DND-41 (cell line): ENCODE measurements around the gene LTBR.

Experiments used
- ATAC-seq: fragments of 200-7000 bp; cut with Tn5 transposase; 3 replicates; pipeline ENCODE4 v1.9.1; 2021; ENCODE audit warnings: low read depth; ENCODE audit not compliant: insufficient read depth
- DNase-seq: peaks from one replicate; pipeline ENCODE4 v3.0.0-alpha.2; 2020
- H2AFZ ChIP-seq: 2 replicates; pipeline ENCODE4 v1.6.0; 2012; ENCODE audit warnings: low read depth, low read length
- H3K27ac ChIP-seq: 2 replicates; pipeline ENCODE4 v1.5.1; 2012; ENCODE audit warnings: low read length, inconsistent platforms
- H3K27me3 ChIP-seq: fragments of 200-600 bp; sonication (generic); 2 replicates; pipeline ENCODE4 v1.6.0; 2012; ENCODE audit warnings: low read length, mild to moderate bottlenecking, inconsistent platforms; ENCODE audit not compliant: insufficient read depth, poor library complexity
- H3K36me3 ChIP-seq: 2 replicates; pipeline ENCODE4 v1.5.1; 2012; ENCODE audit warnings: low read length, inconsistent platforms; ENCODE audit not compliant: insufficient read depth
- H3K4me1 ChIP-seq: 2 replicates; pipeline ENCODE4 v1.5.1; 2012; ENCODE audit warnings: mild to moderate bottlenecking, low read length; ENCODE audit not compliant: insufficient read depth
- H3K4me2 ChIP-seq: 2 replicates; pipeline ENCODE4 v1.6.0; 2012; ENCODE audit warnings: mild to moderate bottlenecking, moderate library complexity, low read length, inconsistent platforms; ENCODE audit not compliant: insufficient read depth
- H3K4me3 ChIP-seq, 2 experiments: fragments of 200-600 bp in 1 of 2; shearing (Covaris generic) in 1 of 2; 2 replicates each; pipeline ENCODE4 v1.5.1; 2012 to 2016; ENCODE audit warnings: inconsistent platforms in 2 of 2, low read length in 2 of 2, mild to moderate bottlenecking in 2 of 2, low read depth in 1 of 2, moderate library complexity in 1 of 2
- H3K79me2 ChIP-seq: 2 replicates; pipeline ENCODE4 v1.6.0; 2012; ENCODE audit warnings: low read length, inconsistent platforms; ENCODE audit not compliant: insufficient read depth
- H3K9ac ChIP-seq: 2 replicates; pipeline ENCODE4 v1.6.0; 2012; ENCODE audit warnings: low read depth, mild to moderate bottlenecking, inconsistent platforms, low read length, moderate library complexity
- H3K9me3 ChIP-seq: 2 replicates; pipeline ENCODE4 v1.5.1; 2012; ENCODE audit warnings: low read length, moderate library complexity, mild to moderate bottlenecking, inconsistent platforms; ENCODE audit not compliant: insufficient read depth, severe bottlenecking
- H4K20me1 ChIP-seq: 2 replicates; pipeline ENCODE4 v1.6.0; 2012; ENCODE audit warnings: low read length; ENCODE audit not compliant: insufficient read depth
- CTCF ChIP-seq: IDR thresholded peaks from 2 replicates; pipeline ENCODE4 v1.5.1; 2012; ENCODE audit warnings: borderline replicate concordance, low read length, moderate library complexity, mild to moderate bottlenecking; ENCODE audit not compliant: poor library complexity, severe bottlenecking; ENCODE audit errors: extremely low read depth
- EZH2 ChIP-seq: IDR thresholded peaks from 3 replicates; pipeline ENCODE4 v1.6.1; 2012; ENCODE audit warnings: borderline replicate concordance, low read depth, mild to moderate bottlenecking, moderate library complexity, low read length, inconsistent platforms; ENCODE audit not compliant: severe bottlenecking

LTBR gene

GRCh38 chr12:6376870-6377666 lies 6.9 kb upstream of the LTBR start:
- TF ChIP-seq EZH2 (no peak), CTCF (no peak)
- H3K9me3 ChIP-seq = no peaks in the 10 kb centered on the region
- no peak for DNase-seq
- H3K4me2 ChIP-seq = no peak overlapping the region
- no peaks in the 10 kb centered on the region for H3K36me3 ChIP-seq
- ATAC-seq = peak; percentile 41
- H2AFZ ChIP-seq = no peak overlapping the region
- H3K27ac ChIP-seq = no peak overlapping the region
- peaks cover 9% of the 10 kb centered on the region for H3K4me1 ChIP-seq
- no peaks in the 10 kb centered on the region for H4K20me1 ChIP-seq
- peaks cover 6% of the 10 kb centered on the region for H3K27me3 ChIP-seq
- H3K9ac ChIP-seq = no peak overlapping the region
- no peaks in the 10 kb centered on the region for H3K79me2 ChIP-seq
- H3K4me3 ChIP-seq = no peak overlapping the region

- Histone ChIP-seq H3K27ac (no peak overlapping the region), H3K9ac (no peak overlapping the region), H3K4me2 (no peak overlapping the region)
Observed at GRCh38 chr12:6377667-6377994, 6.3 kb upstream of the LTBR start.

GRCh38 chr12:6378709-6379472 lies 5.1 kb upstream of the LTBR start:
- H3K9ac ChIP-seq = no peak overlapping the region
- H3K4me1 ChIP-seq = peaks cover 9% of the 10 kb centered on the region
- no peak overlapping the region for H3K4me3 ChIP-seq
- no peak for DNase-seq
- H2AFZ ChIP-seq = no peak overlapping the region
- no peaks in the 10 kb centered on the region for H3K79me2 ChIP-seq
- H3K9me3 ChIP-seq = no peaks in the 10 kb centered on the region
- ATAC-seq = no peak
- H3K4me2 ChIP-seq = no peak overlapping the region
- peaks cover 6% of the 10 kb centered on the region for H3K27me3 ChIP-seq
- H3K27ac ChIP-seq = no peak overlapping the region
- H4K20me1 ChIP-seq = no peaks in the 10 kb centered on the region
- H3K36me3 ChIP-seq = no peaks in the 10 kb centered on the region
- TF ChIP-seq CTCF (no peak), EZH2 (no peak)

More at GRCh38 chr12:6377667-6377994, 6.3 kb upstream of the LTBR start:
- TF ChIP-seq EZH2 = no peak
- TF ChIP-seq CTCF = no peak
- Histone ChIP-seq H3K9me3 (no peaks in the 10 kb centered on the region), H3K27me3 (peaks cover 6% of the 10 kb centered on the region), H2AFZ (no peak overlapping the region), H3K36me3 (no peaks in the 10 kb centered on the region), H3K4me3 (no peak overlapping the region), H3K79me2 (no peaks in the 10 kb centered on the region), H3K4me1 (peaks cover 9% of the 10 kb centered on the region), H4K20me1 (no peaks in the 10 kb centered on the region)
- DNase-seq (no peak), ATAC-seq (no peak)
